GM19463 (cell line): ENCODE results near the gene STIL.
"Not testable (repeated sequence)": the region's sequence is repeated elsewhere in the genome, so short reads cannot be mapped to it uniquely, and the experiment has no call there.

Source experiments
- ATAC-seq: cut with Tn5 transposase; IDR thresholded peaks from one replicate; pipeline ENCODE4 v1.9.1; 2021; ENCODE audit warnings: mild to moderate bottlenecking, moderate library complexity; ENCODE audit not compliant: unreplicated experiment

STIL gene

DNA sequence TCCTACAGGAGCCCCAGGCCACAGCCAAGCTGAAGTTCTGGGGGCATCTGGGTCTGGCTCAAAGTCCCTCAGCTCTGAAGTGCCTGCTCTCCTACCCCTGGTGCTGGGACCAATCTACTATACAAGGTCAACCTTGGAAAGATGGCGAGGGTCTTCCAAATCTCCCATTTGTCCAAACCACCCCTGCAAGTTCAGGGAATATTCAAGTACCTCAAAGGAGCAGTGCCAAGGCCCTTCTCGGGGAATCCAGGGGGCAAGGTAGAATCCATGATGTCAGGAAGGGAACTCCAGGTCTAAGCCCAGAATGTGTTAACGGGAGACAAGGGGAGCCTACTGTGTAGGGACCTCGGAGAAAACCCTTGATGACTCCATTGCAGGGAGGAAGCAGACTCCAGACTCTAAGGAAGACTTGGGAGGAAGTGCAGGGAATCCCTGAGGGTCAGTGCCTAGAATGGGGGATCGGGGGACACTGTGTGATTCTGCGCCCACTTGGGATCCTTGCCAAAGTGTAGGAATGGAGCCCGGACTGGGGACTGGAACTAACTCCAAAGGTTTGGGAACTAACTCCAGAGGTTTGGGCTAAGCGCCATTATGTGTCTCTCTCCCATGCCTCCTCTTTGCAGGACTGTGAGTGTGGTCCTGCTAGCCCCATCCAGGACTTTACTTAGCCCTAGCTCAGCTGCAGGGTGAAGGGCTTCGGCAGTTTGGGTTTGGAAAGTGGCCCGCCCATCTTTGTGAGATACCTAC lies 90.6 kb downstream of the STIL start:
- no peak for ATAC-seq

DNA sequence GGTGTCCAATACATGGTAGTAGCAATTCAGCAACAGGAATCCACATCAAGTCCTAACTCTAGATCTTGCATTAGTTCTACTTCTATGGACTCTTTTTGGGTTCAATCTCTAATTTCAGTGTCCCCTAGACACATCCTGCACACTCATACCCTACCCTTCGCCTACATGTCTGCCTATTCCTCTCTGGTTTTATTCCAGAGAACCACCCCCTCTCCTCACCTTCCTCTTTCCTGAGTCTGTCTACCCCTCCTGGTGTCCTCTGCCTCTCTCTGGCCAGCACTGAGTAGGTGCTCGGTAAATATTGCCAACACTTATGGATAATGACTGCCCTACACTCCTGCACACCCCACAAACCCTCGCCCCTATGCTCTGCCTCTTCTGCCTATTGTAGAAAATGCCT lies 91.5 kb downstream of the STIL start:
- ATAC-seq = no peak

DNA sequence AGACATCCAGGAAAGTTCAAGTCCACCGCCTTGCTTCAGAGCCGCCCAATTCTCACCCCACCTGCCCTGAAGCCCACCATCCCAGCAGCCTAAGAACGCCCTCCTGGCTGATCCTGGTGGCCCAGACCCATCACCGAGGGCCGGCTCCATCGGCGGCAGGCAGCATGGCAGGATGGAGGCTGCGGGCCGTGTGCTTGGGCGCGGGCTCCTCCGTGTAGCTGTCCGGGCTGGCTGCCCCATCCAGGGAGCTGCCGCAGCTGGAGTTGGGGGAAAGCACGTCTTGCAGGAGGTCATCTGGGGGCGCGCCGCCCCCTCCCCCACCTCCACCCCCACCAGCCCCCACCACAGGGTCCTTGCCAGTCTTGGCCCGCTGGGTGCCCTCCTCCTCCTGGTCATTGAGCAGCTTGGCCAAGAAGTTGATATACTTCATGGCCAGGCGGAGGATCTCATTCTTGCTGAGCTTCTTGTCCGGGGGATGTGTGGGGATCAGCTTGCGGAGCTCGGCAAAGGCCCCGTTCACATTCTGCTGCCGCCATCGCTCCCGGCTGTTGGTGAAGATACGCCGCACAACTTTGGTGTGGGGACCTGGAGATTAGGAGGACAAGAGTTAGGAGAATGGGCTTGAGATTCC lies 94.2 kb downstream of the STIL start:
- ATAC-seq = no peak

DNA sequence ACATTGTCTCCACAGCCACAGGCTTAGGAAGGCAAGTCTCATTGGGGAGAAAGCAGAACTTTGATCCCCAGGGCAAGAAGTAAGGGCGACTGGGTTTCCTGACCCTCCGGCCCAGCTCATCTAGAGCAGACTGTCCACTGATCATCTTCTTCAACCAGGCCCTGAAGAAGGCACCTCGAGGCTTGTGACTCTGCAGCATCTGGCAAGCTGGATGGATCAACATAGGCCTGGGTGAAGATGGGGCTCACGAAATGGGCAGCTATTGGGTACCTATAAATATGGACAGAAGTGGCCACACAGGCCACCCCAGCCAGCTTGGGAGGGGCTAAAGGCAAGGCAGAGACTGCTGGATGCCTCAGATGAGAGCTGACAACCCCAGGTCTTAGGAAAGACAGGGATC lies 94.9 kb downstream of the STIL start:
- no peak for ATAC-seq

DNA sequence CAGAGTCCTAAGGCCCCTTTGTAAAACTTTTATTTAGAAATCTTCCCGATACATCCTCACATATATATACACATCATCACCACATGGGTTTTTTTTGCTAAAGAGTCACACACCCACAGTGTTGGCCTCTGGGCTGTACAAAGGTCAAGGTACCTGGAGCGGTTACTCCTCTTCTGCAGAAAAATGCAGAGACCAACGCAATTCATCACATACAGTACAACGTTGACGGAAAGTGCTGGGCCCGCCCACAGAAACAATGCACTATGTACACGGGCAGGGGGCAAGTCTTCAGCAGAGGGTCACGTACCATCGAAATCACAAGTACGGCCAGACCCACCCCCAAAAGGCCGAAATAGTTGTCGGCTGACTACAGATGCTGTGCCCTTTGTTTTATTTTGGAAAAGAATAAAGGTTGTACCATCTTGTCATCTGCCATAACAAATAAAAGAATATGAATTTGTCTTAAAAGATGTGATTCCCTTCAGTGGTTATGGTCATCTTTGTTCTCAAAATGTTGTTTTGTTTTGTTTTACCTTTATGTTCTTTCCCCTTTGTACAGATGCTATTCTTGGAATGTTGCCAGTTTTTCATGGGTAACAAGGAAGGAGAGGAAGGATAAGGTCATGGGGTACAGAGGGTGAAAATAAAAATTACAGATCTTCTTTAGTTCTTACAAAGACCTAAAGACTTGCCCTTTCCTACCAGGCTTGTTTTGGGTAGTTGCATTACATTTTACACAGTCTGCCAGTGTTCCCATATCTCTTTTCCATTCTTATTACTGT lies 97.5 kb downstream of the STIL start:
- no peak for ATAC-seq

DNA sequence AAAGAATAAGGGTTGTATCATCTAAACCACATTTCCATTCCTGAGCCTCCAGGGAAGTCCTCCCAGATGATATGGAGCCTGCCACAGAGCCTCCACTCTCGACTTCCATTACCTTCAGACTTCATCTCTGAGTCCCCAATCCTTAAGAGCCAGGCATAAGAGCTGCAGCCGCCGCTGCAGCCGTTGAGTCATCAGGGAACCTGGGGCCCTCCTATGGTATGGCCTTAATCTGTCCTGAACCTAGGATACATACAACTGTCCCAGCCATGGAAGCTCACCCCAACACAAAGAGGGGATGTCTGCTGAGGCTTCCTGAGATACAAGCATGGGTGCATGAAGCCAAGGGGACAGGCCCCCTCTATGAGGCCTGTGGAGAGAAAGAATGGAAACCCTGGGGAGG lies 98.2 kb downstream of the STIL start:
- ATAC-seq = no peak

DNA sequence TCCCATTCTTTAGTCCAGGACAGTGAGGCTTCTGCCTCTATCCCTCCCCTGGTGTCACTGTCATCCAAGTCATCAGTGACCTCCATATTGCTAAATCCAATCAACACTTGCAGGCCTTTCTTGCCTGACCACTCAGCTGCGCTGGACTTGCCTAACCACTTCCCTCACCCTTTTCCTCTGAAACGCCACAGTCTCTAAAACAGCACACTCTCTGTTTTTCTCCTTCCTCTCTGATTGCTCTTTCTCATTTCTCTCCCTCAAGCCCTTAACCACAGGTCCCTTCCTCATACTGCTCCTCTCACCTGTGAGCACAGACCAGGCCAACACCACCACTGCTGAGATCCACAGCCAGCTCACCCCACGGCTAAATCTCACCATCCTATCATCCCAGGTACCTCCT lies 99.4 kb downstream of the STIL start:
- ATAC-seq = no peak

DNA sequence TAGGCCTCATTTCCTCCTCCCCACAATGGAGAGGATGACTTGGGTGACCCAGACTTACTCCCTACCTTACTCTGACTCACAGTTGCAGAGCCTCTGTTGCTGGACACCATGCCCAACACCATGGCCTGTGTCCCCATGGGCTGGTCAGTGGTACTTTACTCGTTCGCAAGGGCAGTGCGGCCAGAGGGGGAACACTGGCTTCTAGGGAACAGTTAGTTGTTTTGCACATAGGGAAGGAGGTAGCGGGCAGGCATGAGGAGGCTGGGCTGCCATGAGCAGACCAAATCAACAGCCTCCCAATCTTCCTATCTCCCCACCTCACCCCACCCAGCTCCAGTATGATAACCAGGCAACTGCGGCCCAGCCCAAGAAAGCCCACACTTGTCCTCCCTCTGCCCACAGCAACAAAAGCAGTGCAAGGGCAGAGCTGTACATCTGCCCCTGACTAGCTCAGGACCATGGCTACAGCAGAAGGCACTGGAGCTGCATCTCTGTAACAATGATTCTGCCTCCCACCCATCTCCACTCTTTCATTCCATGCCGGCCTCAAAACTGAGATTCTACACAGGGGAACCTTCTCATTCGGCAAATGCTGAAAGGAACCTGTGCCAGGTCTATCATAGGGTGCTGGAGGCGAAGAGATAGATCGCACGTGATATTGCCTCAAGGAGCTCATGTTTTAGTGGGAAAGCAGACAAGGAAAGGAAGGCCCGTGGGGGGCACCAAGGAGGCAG lies 100.5 kb downstream of the STIL start:
- no peak for ATAC-seq

DNA sequence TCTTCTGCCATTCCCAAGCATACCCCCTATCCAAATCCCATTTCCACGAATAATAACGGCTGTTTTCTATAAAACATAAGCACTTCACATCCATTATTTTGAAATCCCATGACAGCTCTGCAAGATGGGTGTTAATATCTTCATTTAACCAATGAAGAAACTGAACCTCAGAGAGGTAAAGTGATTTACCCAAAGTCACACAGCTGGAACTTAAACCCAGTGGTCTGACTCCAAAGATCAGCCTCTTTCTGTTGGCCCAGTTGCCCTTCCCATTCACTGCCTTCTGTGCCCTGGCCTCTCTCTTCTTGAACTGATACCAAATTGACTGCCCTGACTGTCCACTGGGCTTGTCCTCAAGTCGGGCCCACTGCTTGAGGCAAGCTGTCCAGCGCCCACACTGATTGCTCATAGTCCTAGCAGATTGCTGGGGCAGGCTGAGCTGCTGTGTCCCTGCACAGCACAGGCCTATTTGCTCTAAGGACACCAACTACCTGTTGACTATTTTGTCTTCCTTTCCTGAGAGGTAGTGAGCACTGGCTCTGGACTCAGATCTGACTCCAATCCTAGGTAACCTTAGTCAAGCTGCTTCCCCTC lies 101.2 kb downstream of the STIL start:
- no peak for ATAC-seq

DNA sequence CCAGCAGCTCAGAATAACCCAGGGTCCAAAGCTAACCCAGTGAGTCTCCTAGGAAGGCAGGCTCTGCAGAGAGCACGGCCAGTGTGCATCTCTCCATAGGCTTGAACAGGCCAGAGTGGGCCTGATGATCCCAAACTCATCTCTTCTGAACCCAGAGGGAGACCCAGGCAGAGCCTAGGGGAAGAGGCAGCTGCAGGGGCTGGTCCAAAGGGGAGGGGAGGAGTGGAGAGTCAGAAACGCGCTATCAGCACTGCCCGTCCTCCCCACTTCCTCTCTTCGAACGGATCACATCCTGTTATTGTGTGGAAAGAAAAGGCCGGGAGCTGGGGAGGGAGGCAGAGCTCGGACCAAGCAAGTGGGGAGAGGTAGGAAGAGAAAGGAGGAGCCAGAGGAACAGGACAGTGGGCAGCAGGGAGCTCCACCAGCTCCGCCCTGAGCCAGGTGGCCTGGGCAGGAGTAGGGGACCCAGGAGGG lies 102.1 kb downstream of the STIL start:
- ATAC-seq = no peak

DNA sequence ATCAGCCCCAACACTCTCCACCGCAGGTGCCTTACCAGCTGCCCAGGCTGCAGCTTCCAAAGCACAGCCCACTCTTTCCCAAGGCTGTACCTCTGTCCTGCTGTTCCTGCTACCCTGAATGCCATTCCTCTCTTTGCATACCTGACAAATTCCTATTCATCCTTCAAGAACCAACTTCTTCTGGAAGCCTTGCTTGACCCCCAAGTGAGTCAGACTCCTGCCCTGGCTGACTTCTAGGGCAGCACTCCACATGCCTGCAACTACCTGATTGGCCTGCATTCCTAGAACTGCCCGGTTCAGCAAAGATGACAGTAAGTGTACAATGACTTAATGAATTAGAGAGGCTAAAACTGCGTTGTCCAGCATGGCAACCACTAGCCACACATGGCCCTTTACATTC lies 103.3 kb downstream of the STIL start:
- ATAC-seq = no peak

DNA sequence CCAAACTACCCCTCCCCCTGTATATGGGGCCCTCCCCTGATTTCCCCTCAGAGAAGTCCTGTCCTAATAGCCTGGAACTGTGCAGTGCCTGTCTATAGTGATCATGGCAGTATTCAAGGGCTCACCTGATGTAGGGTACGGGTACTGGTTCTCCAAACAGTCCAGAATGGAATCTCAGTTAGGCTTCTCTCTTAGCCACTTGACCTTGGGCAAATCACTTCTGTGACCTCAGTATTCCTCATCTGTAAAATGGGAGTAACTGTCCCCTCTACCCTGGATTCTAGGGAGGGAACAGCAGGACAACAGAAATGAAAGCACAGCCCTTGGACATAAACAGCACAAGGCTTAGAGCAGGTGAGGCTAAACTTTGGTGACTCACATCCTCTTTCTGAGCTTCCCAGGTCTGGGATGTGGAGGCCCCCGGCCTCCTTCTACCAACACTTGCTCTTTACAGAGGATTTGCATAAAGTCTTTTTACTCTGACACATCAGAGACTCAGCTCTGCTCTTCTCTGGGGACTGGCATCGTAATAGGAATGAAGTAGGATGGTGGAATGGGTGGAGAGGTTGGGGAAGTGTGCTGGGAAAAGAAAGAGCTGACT lies 104.1 kb downstream of the STIL start:
- no peak for ATAC-seq

DNA sequence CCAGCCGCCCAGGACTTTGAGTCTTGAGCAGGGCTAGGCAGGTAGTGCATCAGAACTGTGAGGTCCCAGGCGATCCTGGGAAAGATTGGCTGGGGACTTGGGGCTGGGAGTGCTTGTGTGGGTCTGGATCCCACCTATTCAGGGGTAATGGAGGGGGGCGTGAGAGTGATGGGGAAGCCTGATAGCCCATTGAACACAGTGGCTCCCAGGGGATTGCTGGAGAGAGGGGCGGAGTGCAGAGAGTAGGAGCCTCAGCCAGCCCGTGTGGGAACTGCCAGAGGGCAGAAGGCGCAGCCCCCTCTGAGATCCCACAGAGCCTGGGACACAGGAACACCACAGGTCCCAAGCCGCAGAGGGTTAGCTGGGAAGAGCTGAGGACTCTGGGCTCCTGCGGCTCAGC lies 104.9 kb downstream of the STIL start:
- no peak for ATAC-seq

DNA sequence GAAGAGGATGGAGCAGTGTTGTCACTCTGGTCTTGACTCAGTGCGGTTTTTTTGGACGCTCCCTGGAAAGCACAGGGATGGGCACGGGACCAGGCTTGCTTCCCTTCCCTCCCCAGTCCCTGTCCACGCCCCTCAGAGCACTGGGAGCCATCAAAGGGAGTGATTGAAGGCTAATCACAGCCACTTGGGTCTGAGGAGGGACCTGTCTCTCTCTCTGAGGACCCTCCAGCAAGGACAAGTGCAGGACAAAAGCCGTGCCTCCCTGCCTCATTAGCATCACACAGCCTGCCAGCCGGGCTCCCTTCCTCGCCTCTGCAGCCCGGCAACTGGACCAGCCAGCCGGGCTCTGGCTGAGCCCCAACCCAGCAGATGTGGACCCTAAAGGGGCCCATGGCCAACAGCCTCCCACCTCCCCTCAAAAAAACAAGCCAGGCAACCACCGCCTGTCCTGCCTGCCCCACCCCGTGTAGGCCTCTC lies 105.5 kb downstream of the STIL start:
- ATAC-seq = no peak

DNA sequence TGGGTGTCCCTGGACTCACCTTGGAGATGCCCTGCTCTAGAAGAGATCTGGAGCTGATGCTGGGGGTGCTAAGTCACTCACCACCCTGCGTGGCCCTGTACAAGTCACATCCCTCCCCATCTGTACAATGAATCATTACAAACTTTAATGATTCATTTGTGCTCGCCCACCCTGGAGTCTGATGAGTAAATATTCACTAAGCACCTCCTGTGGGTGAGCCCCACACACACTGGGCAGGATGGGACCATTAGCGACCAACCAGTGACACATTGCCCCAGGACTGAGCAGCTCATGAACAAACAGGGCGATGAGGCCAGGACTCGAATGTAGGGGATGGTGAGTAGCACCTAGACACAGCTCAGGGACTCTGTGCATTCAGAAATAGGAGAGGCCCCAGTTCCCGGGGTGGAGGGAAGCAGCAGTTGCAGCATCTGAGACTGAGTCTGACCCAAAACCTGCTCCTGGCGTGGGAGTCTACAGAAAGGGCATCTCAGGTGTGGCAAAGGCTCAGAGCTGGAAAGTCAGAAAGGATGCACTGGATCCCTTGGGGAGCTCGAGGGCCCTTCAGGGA lies 106.1 kb downstream of the STIL start:
- ATAC-seq = no peak

DNA sequence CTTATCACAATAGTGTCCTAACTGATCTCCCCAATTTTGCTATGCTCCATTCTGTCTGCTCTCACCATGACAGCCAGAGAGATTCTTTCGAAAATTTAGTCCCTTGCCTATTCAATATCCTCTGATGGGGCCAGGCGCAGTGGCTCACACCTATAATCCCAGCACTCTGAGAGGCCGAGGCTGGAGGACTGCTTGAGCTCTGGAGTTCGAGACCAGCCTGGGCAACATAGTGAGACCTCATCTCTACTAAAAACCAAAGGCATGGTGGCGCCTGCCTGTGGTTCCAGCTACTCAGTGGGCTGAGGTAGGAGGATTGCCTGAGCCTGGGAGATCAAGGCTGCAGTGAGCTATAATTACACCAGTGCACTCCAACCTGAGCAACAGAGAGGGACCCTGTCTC lies 108.0 kb downstream of the STIL start:
- no peak for ATAC-seq

DNA sequence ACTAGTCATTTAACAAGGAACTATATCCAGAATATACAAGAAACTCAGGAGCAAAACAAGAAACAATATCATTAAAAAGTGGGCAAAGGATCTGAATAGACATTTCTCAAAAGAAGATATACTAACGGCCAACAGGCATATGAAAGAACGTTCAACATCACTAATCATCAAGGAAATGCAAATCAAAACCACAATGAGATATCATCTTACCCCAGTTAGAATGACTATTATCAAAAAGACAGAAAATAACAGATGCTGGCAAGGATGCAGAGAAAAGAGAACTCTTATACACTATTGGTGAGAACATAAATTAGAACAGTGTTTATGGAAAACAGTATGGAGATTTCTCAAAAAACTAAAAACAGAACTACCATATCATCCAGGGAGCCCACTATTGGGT lies 110.4 kb downstream of the STIL start:
- ATAC-seq = not testable (repeated sequence)

DNA sequence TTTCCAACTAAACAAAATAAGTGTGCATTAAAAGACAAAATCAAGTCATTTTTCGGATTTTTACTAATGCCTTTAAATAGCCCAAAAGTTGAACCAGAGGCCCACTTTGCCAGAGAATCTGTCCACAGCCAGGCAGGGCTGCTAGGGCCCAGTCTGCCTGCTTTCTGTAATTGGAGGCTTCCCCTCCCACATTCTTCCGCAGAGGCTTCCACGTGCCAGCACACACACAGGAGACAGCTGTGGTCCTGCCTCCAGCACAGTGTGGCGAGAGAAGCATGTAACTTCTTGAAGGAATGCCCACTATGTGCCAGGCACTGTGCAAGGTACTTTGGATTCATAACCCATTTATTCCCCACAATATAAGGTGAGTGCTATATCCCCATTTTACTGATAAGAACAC lies 112.8 kb downstream of the STIL start:
- no peak for ATAC-seq
